Thymus (tissue), 11 donors: Measurements from ENCODE around the gene TSHZ2. TPM values are rescaled to one million over a fixed set of nuclear protein-coding genes. Genes with fewer than 3 reads are reported as not detected.

ENCODE experiments used
- DNase-seq, 9 donors: peaks; one replicate each; pipeline ENCODE4 v3.0.0-alpha.2; 2013; ENCODE audit warnings: low spot score in 9 of 9, low read depth in 6 of 9, missing footprints in 1 of 9
- H3K27ac ChIP-seq, 2 donors: one replicate each; pipeline ENCODE4 v1.5.1; 2013; ENCODE audit warnings: control low read depth in 1 of 2, low read depth in 1 of 2, low read length in 1 of 2, mild to moderate bottlenecking in 1 of 2, moderate library complexity in 1 of 2
- H3K27me3 ChIP-seq, 2 donors: one replicate each; pipeline ENCODE4 v1.5.1; 2013; ENCODE audit warnings: low read length in 1 of 2; ENCODE audit not compliant: control insufficient read depth in 2 of 2, insufficient read depth in 1 of 2
- H3K36me3 ChIP-seq, 2 donors: one replicate each; pipeline ENCODE4 v1.5.1; 2013; ENCODE audit warnings: low read length in 1 of 2, mild to moderate bottlenecking in 1 of 2, moderate library complexity in 1 of 2; ENCODE audit not compliant: control insufficient read depth in 2 of 2, insufficient read depth in 2 of 2
- H3K4me1 ChIP-seq, 2 donors: one replicate each; pipeline ENCODE4 v1.5.1; 2013; ENCODE audit warnings: low read length in 2 of 2; ENCODE audit not compliant: control insufficient read depth in 2 of 2, insufficient read depth in 2 of 2
- H3K4me3 ChIP-seq, 2 donors: one replicate each; pipeline ENCODE4 v1.5.1; 2013; ENCODE audit warnings: low read length in 2 of 2, control low read depth in 1 of 2, mild to moderate bottlenecking in 1 of 2
- H3K9me3 ChIP-seq, 2 donors: one replicate each; pipeline ENCODE4 v1.5.1; 2013; ENCODE audit warnings: low read length in 1 of 2, mild to moderate bottlenecking in 1 of 2; ENCODE audit not compliant: control insufficient read depth in 2 of 2, insufficient read depth in 1 of 2
- WGBS: extraction: QIAGEN DNeasy Blood & Tissue Kit; methylation state at CpG from one replicate; pipeline ENCODE4 v1.1.7; 2013; 5-methylcytosine and 5-hydroxymethylcytosine counted together
- polyA plus RNA-seq: library from polyadenylated mRNA; stranded (reverse); fragments of 200-250 nt; gene quantifications from one replicate; pipeline ENCODE4 v1.2.3, GENCODE V29; 2013
- total RNA-seq: library from RNA; stranded (reverse); fragments of 120-200 nt; gene quantifications from one replicate; pipeline ENCODE4 v1.2.4, GENCODE V29; 2013
- donor health status: healthy.

Gene TSHZ2
- total and polyA plus RNA-seq, 2 donors = 1.4 to 2.4 TPM

GRCh38 chr20:53027089-53027488 lies 54.9 kb downstream of the TSHZ2 start:
- Histone ChIP-seq H3K27ac (no peak overlapping the region), H3K4me3 (no peak overlapping the region), H3K36me3 (no peaks in the 10 kb centered on the region), H3K4me1 (no peaks in the 10 kb centered on the region), H3K9me3 (no peaks in the 10 kb centered on the region), H3K27me3 (no peaks in the 10 kb centered on the region)
- DNase-seq = no peak

DNA sequence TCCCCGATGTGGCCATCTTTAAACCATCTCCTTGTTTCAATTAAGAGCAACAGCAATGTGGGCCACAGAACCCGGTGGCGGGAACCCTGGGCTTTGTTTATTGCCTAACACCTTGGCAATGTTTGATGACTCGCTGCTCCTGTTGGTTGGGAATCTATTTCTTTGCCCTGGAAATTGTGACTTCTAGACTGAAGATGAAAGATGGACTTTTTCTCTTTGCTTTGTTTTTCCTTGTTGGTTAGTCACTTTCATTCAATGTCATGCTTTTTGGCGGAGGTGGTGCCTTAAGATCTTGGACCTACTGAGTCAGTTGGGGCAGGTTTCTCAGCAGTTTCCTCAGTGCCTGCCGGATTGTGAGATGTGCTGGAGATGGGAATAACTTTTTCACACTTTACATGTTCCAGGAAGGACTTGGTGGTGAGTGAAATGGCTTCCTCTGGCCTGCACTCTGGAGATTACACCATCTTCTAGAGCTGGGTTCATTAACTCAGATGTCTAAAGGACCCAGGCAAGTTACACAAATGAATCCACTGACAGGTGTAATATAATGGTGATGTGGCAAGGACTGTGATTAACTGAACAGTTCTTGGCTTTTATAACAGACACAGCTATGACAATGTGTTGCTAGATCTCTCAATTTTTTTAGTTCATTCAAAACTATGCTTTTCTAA lies 56.3 kb downstream of the TSHZ2 start:
- H3K27me3 ChIP-seq = no peaks in the 10 kb centered on the region
- WGBS = 91% methylated on average over 6 of the region's 6 CpGs
- H3K4me1 ChIP-seq = no peaks in the 10 kb centered on the region
- no peak for DNase-seq
- H3K9me3 ChIP-seq = no peaks in the 10 kb centered on the region
- H3K36me3 ChIP-seq = no peaks in the 10 kb centered on the region
- H3K27ac ChIP-seq = no peak overlapping the region
- H3K4me3 ChIP-seq = no peak overlapping the region

DNA sequence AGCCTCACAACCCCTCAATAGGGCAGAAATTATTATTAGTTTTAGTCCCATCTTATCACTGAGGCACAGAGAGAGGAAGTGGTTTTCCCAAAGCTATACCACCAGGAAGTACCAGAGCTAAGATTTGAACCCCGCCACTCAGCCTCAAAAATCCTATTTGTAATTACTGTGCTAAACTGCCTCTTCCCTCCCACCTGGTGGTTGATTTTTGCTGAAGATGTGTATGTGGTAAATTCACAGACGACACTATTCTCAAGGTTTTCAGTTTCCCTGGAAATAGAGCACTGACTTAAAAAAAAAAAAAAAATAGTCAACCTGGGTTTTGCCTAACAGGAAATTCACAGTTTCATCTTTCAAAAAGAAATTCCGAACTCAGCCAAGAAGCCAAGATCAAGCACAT lies 57.9 kb downstream of the TSHZ2 start:
- 38% methylated on average over 3 of the region's 3 CpGs for WGBS
- no peaks in the 10 kb centered on the region for H3K27me3 ChIP-seq
- H3K36me3 ChIP-seq = no peaks in the 10 kb centered on the region
- H3K27ac ChIP-seq = no peak overlapping the region
- H3K9me3 ChIP-seq = no peaks in the 10 kb centered on the region
- H3K4me3 ChIP-seq = no peak overlapping the region
- no peak for DNase-seq
- H3K4me1 ChIP-seq = no peaks in the 10 kb centered on the region

DNA sequence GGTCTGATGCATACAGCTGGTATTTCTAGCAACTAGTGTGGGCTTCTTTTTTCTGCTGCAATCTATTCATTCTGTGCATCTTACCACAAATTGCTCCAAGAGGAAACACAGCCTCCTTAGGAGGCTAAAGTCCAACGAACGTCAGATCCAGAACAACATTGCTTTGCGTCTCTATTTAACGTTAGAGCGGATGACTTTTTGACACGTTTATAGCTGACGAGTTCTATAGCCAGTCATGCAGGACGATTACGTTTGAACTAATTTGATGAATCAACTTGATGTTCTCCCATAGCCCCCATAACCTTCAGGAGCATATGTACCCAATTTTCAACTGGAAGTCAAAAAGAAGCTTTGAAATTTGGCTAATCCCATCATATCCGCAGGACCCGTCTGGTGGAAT lies 59.9 kb downstream of the TSHZ2 start:
- WGBS = 91% methylated on average over 11 of the region's 11 CpGs
- no peak overlapping the region for H3K4me3 ChIP-seq
- DNase-seq = no peak
- no peak overlapping the region for H3K27ac ChIP-seq
- no peaks in the 10 kb centered on the region for H3K9me3 ChIP-seq
- no peaks in the 10 kb centered on the region for H3K27me3 ChIP-seq
- no peaks in the 10 kb centered on the region for H3K36me3 ChIP-seq
- no peaks in the 10 kb centered on the region for H3K4me1 ChIP-seq

DNA sequence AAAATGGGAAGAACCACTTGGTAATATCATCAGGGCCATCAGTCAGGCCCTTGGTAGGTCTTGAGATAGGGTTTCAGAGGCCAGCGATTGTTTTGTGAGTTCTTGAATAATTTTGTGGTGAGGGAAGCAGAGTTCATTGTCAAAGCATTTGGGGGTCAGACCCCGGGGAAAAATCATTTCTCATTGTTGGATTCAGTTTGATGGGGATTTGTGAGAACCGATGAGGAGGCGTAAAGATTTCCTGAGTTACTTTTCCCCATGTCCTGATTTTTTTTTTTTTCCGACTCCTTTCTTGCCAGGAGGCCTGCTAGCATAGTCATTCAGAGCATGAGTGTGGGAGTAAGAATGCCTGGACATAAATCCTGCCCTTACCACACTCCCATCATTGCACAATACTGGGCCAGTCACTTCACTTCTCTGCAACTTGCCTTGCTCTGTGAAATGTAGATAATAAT lies 60.3 kb downstream of the TSHZ2 start:
- 84% methylated on average over 5 of the region's 5 CpGs for WGBS
- H3K27ac ChIP-seq = no peak overlapping the region
- no peaks in the 10 kb centered on the region for H3K27me3 ChIP-seq
- DNase-seq = no peak
- no peak overlapping the region for H3K4me3 ChIP-seq
- H3K36me3 ChIP-seq = no peaks in the 10 kb centered on the region
- no peaks in the 10 kb centered on the region for H3K9me3 ChIP-seq
- no peaks in the 10 kb centered on the region for H3K4me1 ChIP-seq

GRCh38 chr20:53033176-53033575 lies 61.0 kb downstream of the TSHZ2 start:
- Histone ChIP-seq H3K27me3 (no peaks in the 10 kb centered on the region), H3K4me1 (no peaks in the 10 kb centered on the region), H3K27ac (no peak overlapping the region), H3K4me3 (no peak overlapping the region), H3K9me3 (no peaks in the 10 kb centered on the region), H3K36me3 (no peaks in the 10 kb centered on the region)
- DNase-seq = no peak
- WGBS = 87% methylated on average over 6 of the region's 6 CpGs

DNA sequence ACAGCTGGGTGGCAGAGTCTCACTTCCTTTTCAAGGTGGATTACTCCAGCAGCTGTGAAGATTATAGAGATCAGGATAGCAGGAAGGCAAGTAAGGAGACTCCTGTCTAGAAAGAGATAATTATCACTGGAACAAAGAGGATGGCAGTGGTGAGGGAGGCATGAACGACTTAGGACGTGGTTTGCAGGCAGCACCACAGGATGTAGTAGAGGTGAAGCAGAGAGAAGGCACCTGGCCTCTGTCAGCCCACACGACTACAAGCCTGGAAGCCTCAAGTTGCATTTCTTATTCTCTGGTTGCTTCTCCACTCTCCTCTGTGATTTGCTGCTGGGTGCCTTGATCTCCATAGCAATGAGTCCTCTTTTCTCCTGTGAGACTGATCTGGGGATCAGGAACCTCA lies 62.7 kb downstream of the TSHZ2 start:
- H3K4me1 ChIP-seq = no peaks in the 10 kb centered on the region
- no peak for DNase-seq
- H3K36me3 ChIP-seq = no peaks in the 10 kb centered on the region
- no peaks in the 10 kb centered on the region for H3K9me3 ChIP-seq
- no peak overlapping the region for H3K27ac ChIP-seq
- 17% methylated on average over 3 of the region's 3 CpGs for whole genome bisulfite sequencing
- no peak overlapping the region for H3K4me3 ChIP-seq
- H3K27me3 ChIP-seq = no peaks in the 10 kb centered on the region

DNA sequence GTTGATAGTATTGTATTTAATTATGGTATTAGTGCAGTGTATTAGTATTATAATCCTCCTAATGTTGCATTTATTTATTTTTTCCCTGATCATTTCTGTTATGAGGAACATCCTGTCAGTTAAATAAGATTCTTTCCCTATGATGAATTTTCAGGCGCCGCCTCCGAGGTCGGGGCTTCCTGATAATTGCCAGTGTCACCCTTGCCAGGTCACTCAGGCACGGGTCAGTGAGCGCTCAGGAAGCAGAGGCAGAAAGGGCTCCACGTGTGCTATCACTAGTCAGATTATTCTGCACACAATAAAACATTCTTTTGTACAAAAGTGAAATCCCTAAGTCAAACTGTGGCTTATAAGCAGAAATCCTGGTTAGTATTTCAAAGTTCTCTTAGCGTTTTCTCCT lies 64.8 kb downstream of the TSHZ2 start:
- WGBS = 66% methylated on average over 8 of the region's 8 CpGs
- no peaks in the 10 kb centered on the region for H3K36me3 ChIP-seq
- no peaks in the 10 kb centered on the region for H3K27me3 ChIP-seq
- no peaks in the 10 kb centered on the region for H3K9me3 ChIP-seq
- H3K27ac ChIP-seq = no peak overlapping the region
- DNase-seq = no peak
- H3K4me3 ChIP-seq = no peak overlapping the region
- no peaks in the 10 kb centered on the region for H3K4me1 ChIP-seq

DNA sequence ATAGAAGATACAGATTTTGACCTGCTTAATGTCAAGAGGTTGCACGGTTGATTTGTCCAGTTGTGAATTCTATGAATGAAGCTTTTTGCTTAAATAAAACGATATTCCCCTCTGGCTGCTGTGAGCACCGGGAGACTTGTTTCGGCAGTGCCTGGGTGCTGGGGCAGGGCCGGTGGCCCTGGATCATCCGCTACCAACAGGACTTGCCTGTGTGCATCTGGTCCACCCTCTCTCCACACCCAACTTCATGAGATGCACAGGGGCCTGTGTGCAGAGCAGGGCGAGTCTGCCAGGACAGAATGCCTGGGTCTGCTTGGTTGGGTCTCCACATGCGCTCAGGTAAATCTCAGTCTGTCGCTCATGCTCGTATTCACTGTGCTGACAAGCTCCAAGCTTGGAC lies 65.5 kb downstream of the TSHZ2 start:
- DNase-seq = no peak
- Histone ChIP-seq H3K4me1 (no peaks in the 10 kb centered on the region), H3K27ac (no peak overlapping the region), H3K4me3 (no peak overlapping the region), H3K9me3 (no peaks in the 10 kb centered on the region), H3K36me3 (no peaks in the 10 kb centered on the region), H3K27me3 (no peaks in the 10 kb centered on the region)
- 92% methylated on average over 10 of the region's 10 CpGs for WGBS

DNA sequence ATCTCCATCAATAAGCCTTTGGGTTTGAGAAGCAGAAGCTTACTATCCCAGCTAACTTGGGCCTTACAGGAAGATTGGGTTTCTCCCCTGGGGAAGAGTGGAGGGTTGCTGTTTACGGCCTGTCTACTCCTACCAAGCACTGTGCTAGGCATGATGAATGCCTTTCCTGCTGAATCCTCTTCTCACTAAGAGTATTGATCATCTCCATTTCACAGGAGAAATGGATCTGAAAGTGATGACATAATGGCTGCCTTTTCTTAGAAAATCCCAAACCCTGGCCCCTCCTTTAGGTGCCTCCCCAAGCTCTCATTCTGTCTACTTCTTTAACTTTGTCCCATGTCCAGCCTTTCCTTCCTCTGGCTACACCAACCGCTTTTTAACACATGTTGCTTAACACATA lies 66.1 kb downstream of the TSHZ2 start:
- Histone ChIP-seq H3K27me3 (no peaks in the 10 kb centered on the region), H3K36me3 (no peaks in the 10 kb centered on the region), H3K9me3 (no peaks in the 10 kb centered on the region), H3K27ac (no peak overlapping the region), H3K4me3 (no peak overlapping the region), H3K4me1 (no peaks in the 10 kb centered on the region)
- 97% methylated on average over 2 of the region's 2 CpGs for WGBS
- no peak for DNase-seq
